SU-DHL-6 (cell line): ENCODE measurements around the gene HMSD.

Experiments
- H2AFZ ChIP-seq: fragments of 200-600 bp; sonication (generic); 2 replicates; pipeline ENCODE4 v1.6.1; 2014; ENCODE audit warnings: low read depth, mild to moderate bottlenecking, moderate library complexity, mixed read lengths, antibody characterized with exemption, low read length; ENCODE audit not compliant: severe bottlenecking
- H3F3A ChIP-seq: fragments of 200-600 bp; shearing (Covaris generic); 2 replicates; pipeline ENCODE4 v1.6.0; 2016; ENCODE audit warnings: antibody characterized with exemption, mild to moderate bottlenecking; ENCODE audit not compliant: insufficient read depth
- H3K27ac ChIP-seq: fragments of 200-600 bp; sonication (generic); 2 replicates; pipeline ENCODE4 v1.5.1; 2016; ENCODE audit warnings: low read depth, mild to moderate bottlenecking, low read length, moderate library complexity, mixed read lengths
- H3K27me3 ChIP-seq: fragments of 200-600 bp; sonication (generic), shearing (Covaris generic); 2 replicates; pipeline ENCODE4 v1.6.0; 2014; ENCODE audit warnings: mild to moderate bottlenecking, low read length
- H3K36me3 ChIP-seq: fragments of 200-600 bp; sonication (generic); 2 replicates; pipeline ENCODE4 v1.6.1; 2014; ENCODE audit warnings: mild to moderate bottlenecking, low read length, mixed read lengths
- H3K4me2 ChIP-seq: fragments of 300-600, 200-600 bp; shearing (Covaris generic), sonication (generic); 2 replicates; pipeline ENCODE4 v1.6.0; 2014; ENCODE audit warnings: low read length, low read depth, mild to moderate bottlenecking; ENCODE audit not compliant: poor library complexity, severe bottlenecking
- H3K4me3 ChIP-seq: fragments of 200-600 bp; sonication (generic); 2 replicates; pipeline ENCODE4 v1.5.1; 2014; ENCODE audit warnings: antibody characterized with exemption, low read length, mild to moderate bottlenecking, mixed read lengths; ENCODE audit not compliant: insufficient read depth, poor library complexity, severe bottlenecking
- H3K79me2 ChIP-seq: fragments of 200-600 bp; sonication (generic); 2 replicates; pipeline ENCODE4 v1.6.1; 2014; ENCODE audit warnings: mild to moderate bottlenecking, low read length, moderate library complexity; ENCODE audit not compliant: insufficient read depth
- H3K9ac ChIP-seq: fragments of 200-600 bp; sonication (generic); 2 replicates; pipeline ENCODE4 v1.7.0; 2014; ENCODE audit warnings: mild to moderate bottlenecking, low read length
- H3K9me2 ChIP-seq: fragments of 200-600 bp; sonication (generic); replicated peaks from 2 replicates; pipeline ENCODE4 v1.6.1; 2014; ENCODE audit warnings: low read length; ENCODE audit not compliant: insufficient read depth
- H3K9me3 ChIP-seq: fragments of 200-600 bp; sonication (generic); 2 replicates; pipeline ENCODE4 v1.6.1; 2014; ENCODE audit warnings: low read length, mixed read lengths; ENCODE audit not compliant: insufficient read depth
- H4K20me1 ChIP-seq: fragments of 200-600 bp; sonication (generic); 2 replicates; pipeline ENCODE4 v1.6.1; 2014; ENCODE audit warnings: low read depth, mild to moderate bottlenecking, antibody characterized with exemption, low read length, moderate library complexity, mixed read lengths
- CTCF ChIP-seq: fragments of 200-600 bp; sonication (generic); IDR thresholded peaks from one replicate; pipeline ENCODE4 v1.5.1; 2017; ENCODE audit warnings: antibody characterized with exemption, mild to moderate bottlenecking, low read length, moderate library complexity; ENCODE audit not compliant: insufficient read depth, poor library complexity, severe bottlenecking
- EZH2phosphoT487 ChIP-seq: fragments of 200-600 bp; sonication (generic), shearing (Covaris generic); conservative IDR thresholded peaks from 2 replicates; pipeline ENCODE4 v1.6.1; 2018; ENCODE audit warnings: mild to moderate bottlenecking, antibody characterized with exemption, low read length, moderate library complexity, mixed read lengths

The HMSD gene

GRCh38 chr18:63947051-63947790 is 1.9 kb upstream of the HMSD start:
- no peaks in the 10 kb centered on the region for H4K20me1 ChIP-seq
- no peak overlapping the region for H3K27ac ChIP-seq
- no peaks in the 10 kb centered on the region for H3K9me2 ChIP-seq
- H3K4me3 ChIP-seq, result no peak overlapping the region
- no peaks in the 10 kb centered on the region for H3K27me3 ChIP-seq
- no peak overlapping the region for H3K9ac ChIP-seq
- H3K4me2 ChIP-seq, result no peak overlapping the region
- no peak for TF ChIP-seq CTCF
- no peak for TF ChIP-seq EZH2phosphoT487
- H3K36me3 ChIP-seq, result no peaks in the 10 kb centered on the region
- H2AFZ ChIP-seq, result no peak overlapping the region
- no peaks in the 10 kb centered on the region for H3K79me2 ChIP-seq
- no peaks in the 10 kb centered on the region for H3K9me3 ChIP-seq
- no peaks in the 10 kb centered on the region for H3F3A ChIP-seq

GRCh38 chr18:63951302-63951705 is 2.2 kb downstream of the HMSD start:
- no peak overlapping the region for H3K27ac ChIP-seq
- no peaks in the 10 kb centered on the region for H3K36me3 ChIP-seq
- no peaks in the 10 kb centered on the region for H3K9me2 ChIP-seq
- no peaks in the 10 kb centered on the region for H4K20me1 ChIP-seq
- TF ChIP-seq EZH2phosphoT487 (no peak), CTCF (no peak)
- H3K9me3 ChIP-seq, result no peaks in the 10 kb centered on the region
- H2AFZ ChIP-seq, result no peak overlapping the region
- no peaks in the 10 kb centered on the region for H3F3A ChIP-seq
- H3K4me3 ChIP-seq, result no peak overlapping the region
- no peaks in the 10 kb centered on the region for H3K27me3 ChIP-seq
- no peak overlapping the region for H3K9ac ChIP-seq
- no peak overlapping the region for H3K4me2 ChIP-seq
- H3K79me2 ChIP-seq, result no peaks in the 10 kb centered on the region

GRCh38 chr18:63953811-63954210 is 4.7 kb downstream of the HMSD start:
- H3F3A ChIP-seq, result no peaks in the 10 kb centered on the region
- H3K4me2 ChIP-seq, result no peak overlapping the region
- H3K9me3 ChIP-seq, result no peaks in the 10 kb centered on the region
- no peak overlapping the region for H3K4me3 ChIP-seq
- H3K27me3 ChIP-seq, result no peaks in the 10 kb centered on the region
- no peaks in the 10 kb centered on the region for H3K79me2 ChIP-seq
- no peak overlapping the region for H2AFZ ChIP-seq
- H3K9ac ChIP-seq, result no peak overlapping the region
- H3K9me2 ChIP-seq, result no peaks in the 10 kb centered on the region
- no peak overlapping the region for H3K27ac ChIP-seq
- H3K36me3 ChIP-seq, result no peaks in the 10 kb centered on the region
- TF ChIP-seq EZH2phosphoT487 (no peak), CTCF (no peak)
- H4K20me1 ChIP-seq, result no peaks in the 10 kb centered on the region
